H1 (cell line): Measurements from ENCODE around the gene RREB1. TPM values are rescaled to one million over a fixed set of nuclear protein-coding genes. Genes with fewer than 3 reads are reported as not detected.

Source experiments
- CEBPB ChIP-seq: IDR thresholded peaks from 2 replicates; pipeline ENCODE4 v1.6.1; 2012; ENCODE audit warnings: low read depth, low read length
- CREB1 ChIP-seq: IDR thresholded peaks from 2 replicates; pipeline ENCODE4 v1.6.1; 2012; ENCODE audit warnings: inconsistent platforms
- GTF2F1 ChIP-seq: IDR thresholded peaks from 2 replicates; pipeline ENCODE4 v1.6.1; 2012; ENCODE audit warnings: low read depth, low read length, improper control_type of control experiment, borderline replicate concordance
- POLR2AphosphoS5 ChIP-seq: IDR thresholded peaks from 2 replicates; pipeline ENCODE4 v1.6.1; 2011; ENCODE audit warnings: low read depth, low read length
- TBP ChIP-seq: IDR thresholded peaks from 2 replicates; pipeline ENCODE4 v1.6.1; 2011; ENCODE audit warnings: low read depth, low read length, improper control_type of control experiment
- polyA plus RNA-seq, 7 experiments: library from polyadenylated mRNA; depleted of rRNA in 3 of 7; stranded (reverse) in 5 of 7; unstranded in 2 of 7; fragments of >200 nt in 5 of 7; fragments of 200-250 nt in 2 of 7; gene quantifications; 1 replicate in 5 of 7; 2 replicates in 1 of 7; 4 replicates in 1 of 7; pipeline versions ENCODE4 v1.2.1 to v1.2.3, GENCODE V29; 2011 to 2013; ENCODE audit warnings: missing spikeins in 2 of 7, mixed read lengths in 2 of 7
- total RNA-seq: library from RNA; stranded (reverse); fragmentation: NEBNext Ultra II Directional; extraction: Animal tissue kit (Norgen Biotek cat#: 25700); gene quantifications from 2 replicates; pipeline ENCODE4 v1.2.1, GENCODE V29; 2021
- TF ChIP-seq, protein P1 (sequence below): IDR thresholded peaks from 2 replicates; pipeline ENCODE4 v1.6.1; 2012; ENCODE audit warnings: inconsistent platforms

Gene RREB1
- total and polyA plus RNA-seq, 2 of the 8 experiments (the other 6 are each of a cell fraction or from before 2014, with no cell fraction given), result 3.9 to 34.7 TPM

DNA sequence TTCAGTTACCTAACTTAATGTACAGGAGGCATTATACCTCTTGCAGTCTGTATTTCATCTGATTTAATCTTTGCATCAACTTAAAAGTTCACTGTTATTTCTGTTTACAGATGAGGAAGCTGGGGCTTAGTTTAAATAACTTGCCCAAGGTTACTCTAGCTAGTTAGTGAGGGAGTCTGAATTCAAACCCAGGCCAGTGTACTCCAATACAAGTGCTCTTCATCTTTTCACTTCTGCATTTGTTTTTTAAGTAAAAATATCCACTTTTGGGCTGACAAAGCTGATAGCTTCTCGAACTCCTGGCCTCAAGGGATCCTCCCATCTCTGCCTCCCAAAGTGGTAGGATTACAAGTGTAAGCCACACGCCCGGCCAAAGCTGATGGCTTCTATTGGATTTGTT, 23.6 kb downstream of the RREB1 start (continued):
- TF ChIP-seq, protein P1, sequence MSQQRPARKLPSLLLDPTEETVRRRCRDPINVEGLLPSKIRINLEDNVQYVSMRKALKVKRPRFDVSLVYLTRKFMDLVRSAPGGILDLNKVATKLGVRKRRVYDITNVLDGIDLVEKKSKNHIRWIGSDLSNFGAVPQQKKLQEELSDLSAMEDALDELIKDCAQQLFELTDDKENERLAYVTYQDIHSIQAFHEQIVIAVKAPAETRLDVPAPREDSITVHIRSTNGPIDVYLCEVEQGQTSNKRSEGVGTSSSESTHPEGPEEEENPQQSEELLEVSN, result no peak
- TF ChIP-seq POLR2AphosphoS5 (no peak), CREB1 (no peak), TBP (no peak), GTF2F1 (no peak), CEBPB (no peak)
- TF ChIP-seq, all 59 proteins: peak for 0
